Progenitor cell of endocrine pancreas (in vitro differentiated cells): Measurements from ENCODE around the gene CTCFL. TPM values are rescaled to one million over a fixed set of nuclear protein-coding genes. Genes with fewer than 3 reads are reported as not detected.

Experiments used
- DNase-seq: peaks from one replicate; pipeline ENCODE4 v3.0.0; 2021; ENCODE audit warnings: low spot score; ENCODE audit not compliant: unreplicated experiment
- H3K27ac Mint-ChIP-seq: 2 replicates; pipeline ENCODE4 v1.8.0; 2021; ENCODE audit warnings: mild to moderate bottlenecking, moderate library complexity, mixed read lengths
- H3K27me3 Mint-ChIP-seq: 2 replicates; pipeline ENCODE4 v1.8.0; 2021; ENCODE audit warnings: mixed read lengths
- H3K36me3 Mint-ChIP-seq: 2 replicates; pipeline ENCODE4 v1.8.0; 2022; ENCODE audit warnings: mixed read lengths; ENCODE audit not compliant: insufficient read depth
- H3K4me1 Mint-ChIP-seq: 2 replicates; pipeline ENCODE4 v1.8.0; 2021; ENCODE audit warnings: low read depth, mixed read lengths
- H3K4me3 Mint-ChIP-seq: 2 replicates; pipeline ENCODE4 v1.8.0; 2021; ENCODE audit warnings: low read depth, mild to moderate bottlenecking, moderate library complexity, mixed read lengths
- H3K9me3 Mint-ChIP-seq: 2 replicates; pipeline ENCODE4 v1.8.0; 2021; ENCODE audit warnings: low read depth, mixed read lengths
- total RNA-seq: library from RNA; stranded (reverse); gene quantifications from 2 replicates; pipeline ENCODE4 v1.2.1, GENCODE V29; 2021
- TF ChIP-seq, protein P1 (sequence below): fragments of 200-600 bp; sonication (generic); IDR thresholded peaks from one replicate; pipeline ENCODE4 v1.5.0; 2021; ENCODE audit warnings: antibody characterized with exemption, mild to moderate bottlenecking; ENCODE audit not compliant: unreplicated experiment

Gene CTCFL
- total RNA-seq, 1 donor from 2014 or later, result not detected

DNA sequence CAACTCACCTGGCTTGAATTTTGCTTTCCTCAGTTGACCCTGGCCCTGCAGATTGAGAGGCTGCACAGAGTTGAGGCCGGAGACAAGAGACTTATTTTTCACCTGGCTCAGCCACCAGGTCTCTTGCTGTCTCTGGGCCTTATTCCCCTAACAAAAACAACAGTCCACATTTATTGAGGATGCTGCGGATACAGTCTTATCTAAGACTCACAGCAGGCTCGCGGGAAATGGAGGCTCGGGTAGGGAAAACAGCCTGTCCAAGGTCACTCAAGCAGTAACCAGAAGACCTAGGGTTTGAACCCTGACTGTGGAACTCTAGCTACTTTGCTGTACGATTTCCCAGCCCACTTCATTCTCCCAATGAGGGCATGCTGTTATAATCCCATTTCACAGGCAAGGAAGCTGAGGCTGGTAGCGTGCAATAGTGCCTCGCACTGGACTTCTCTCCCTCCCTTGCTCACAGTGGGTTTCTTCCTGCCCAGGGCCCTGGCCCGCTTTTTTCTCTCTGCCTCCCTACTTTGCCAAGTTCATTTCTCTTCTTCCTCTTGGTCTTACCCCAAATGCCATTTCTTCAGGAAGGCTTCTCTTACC is 76.1 kb downstream of the CTCFL start:
- H3K27ac Mint-ChIP-seq, result no peak overlapping the region

More for the DNA sequence above, 76.1 kb downstream of the CTCFL start:
- DNase-seq, result no peak
- peaks cover 26% of the 10 kb centered on the region for H3K27me3 Mint-ChIP-seq
- TF ChIP-seq, protein P1, sequence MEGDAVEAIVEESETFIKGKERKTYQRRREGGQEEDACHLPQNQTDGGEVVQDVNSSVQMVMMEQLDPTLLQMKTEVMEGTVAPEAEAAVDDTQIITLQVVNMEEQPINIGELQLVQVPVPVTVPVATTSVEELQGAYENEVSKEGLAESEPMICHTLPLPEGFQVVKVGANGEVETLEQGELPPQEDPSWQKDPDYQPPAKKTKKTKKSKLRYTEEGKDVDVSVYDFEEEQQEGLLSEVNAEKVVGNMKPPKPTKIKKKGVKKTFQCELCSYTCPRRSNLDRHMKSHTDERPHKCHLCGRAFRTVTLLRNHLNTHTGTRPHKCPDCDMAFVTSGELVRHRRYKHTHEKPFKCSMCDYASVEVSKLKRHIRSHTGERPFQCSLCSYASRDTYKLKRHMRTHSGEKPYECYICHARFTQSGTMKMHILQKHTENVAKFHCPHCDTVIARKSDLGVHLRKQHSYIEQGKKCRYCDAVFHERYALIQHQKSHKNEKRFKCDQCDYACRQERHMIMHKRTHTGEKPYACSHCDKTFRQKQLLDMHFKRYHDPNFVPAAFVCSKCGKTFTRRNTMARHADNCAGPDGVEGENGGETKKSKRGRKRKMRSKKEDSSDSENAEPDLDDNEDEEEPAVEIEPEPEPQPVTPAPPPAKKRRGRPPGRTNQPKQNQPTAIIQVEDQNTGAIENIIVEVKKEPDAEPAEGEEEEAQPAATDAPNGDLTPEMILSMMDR, result no peak
- H3K4me1 Mint-ChIP-seq, result no peaks in the 10 kb centered on the region
- no peak overlapping the region for H3K4me3 Mint-ChIP-seq
- H3K36me3 Mint-ChIP-seq, result no peaks in the 10 kb centered on the region
- no peaks in the 10 kb centered on the region for H3K9me3 Mint-ChIP-seq

Other genes with a start within 250 kb of the CTCFL start
- not detected in 2 replicates for gene SPO11, start 195.3 kb downstream of the CTCFL start, total RNA-seq
- gene RAE1, start 173.9 kb downstream of the CTCFL start, total RNA-seq, result 44.6 and 47.3 TPM in 2 replicates
- 21.0 and 24.1 TPM in 2 replicates for gene RBM38, start 133.7 kb downstream of the CTCFL start, total RNA-seq
- not detected in 2 replicates for gene PCK1, start 36.0 kb upstream of the CTCFL start, total RNA-seq
- gene ZBP1, start 95.3 kb upstream of the CTCFL start, total RNA-seq, result not detected in 2 replicates
- 9.1 and 9.2 TPM in 2 replicates for gene PMEPA1, start 184.9 kb upstream of the CTCFL start, total RNA-seq